Activated CD8-positive, alpha-beta memory T cell treated with anti-CD3 and anti-CD28 coated beads for 48 hours (primary cell): ENCODE measurements around the gene FAM78A.

Experiments
- DNase-seq, 3 experiments: peaks; one replicate each; pipeline ENCODE4 v3.0.0-alpha.2; 2020; ENCODE audit warnings: low read depth in 2 of 3, low spot score in 2 of 3

FAM78A gene

DNA sequence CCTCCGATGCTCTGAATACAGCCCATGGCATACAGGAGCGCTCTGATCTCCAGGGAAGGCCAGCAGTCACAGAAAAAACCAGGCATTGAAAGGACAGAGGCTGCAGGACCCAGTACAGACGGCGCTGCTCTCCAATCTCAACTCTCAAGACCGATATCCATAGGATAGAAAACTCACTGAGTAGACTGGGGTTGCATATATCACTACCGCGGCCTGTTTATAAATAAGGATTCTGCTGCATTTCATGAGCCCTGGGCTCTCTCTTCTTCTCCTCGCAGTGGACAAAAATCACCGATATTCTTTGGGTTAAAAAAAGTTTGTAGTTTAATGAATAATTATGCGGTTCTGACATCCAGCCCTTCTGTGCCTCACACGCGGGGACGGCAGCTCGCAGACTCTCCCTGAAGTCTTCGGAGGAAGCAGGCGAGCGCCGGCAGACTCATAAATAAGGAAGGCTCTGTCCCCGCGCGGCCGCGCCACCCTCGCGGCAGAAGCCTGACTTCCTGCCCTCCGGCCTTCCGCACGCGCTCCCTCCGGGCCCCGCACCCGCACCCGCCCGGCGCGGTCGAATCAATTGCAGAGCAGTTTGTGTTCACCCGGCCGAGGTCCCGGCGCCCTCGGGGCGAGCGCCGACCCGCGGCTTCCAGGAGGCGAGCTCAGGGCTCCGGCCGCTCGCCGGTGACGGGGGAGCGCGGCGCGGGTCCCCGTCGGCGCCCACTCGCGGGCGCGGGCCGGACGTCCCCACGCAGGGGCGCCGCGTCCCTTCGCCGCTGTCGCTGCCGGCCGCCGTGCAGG, at the start of gene FAM78A:
TSS of gene FAM78A (minus strand) at position 417 of the 795 bp plus-strand sequence. CDS start at position 86, 331 bp downstream.
- DNase-seq = no peak

GRCh38 chr9:131324736-131325679, 48.7 kb upstream of the FAM78A start:
- DNase-seq = no peak

- no peak for DNase-seq
Measured at GRCh38 chr9:131323629-131324028, 47.3 kb upstream of the FAM78A start.

GRCh38 chr9:131320031-131320685, 43.8 kb upstream of the FAM78A start:
- DNase-seq = no peak

GRCh38 chr9:131319486-131319885, 43.2 kb upstream of the FAM78A start:
- no peak for DNase-seq

DNA sequence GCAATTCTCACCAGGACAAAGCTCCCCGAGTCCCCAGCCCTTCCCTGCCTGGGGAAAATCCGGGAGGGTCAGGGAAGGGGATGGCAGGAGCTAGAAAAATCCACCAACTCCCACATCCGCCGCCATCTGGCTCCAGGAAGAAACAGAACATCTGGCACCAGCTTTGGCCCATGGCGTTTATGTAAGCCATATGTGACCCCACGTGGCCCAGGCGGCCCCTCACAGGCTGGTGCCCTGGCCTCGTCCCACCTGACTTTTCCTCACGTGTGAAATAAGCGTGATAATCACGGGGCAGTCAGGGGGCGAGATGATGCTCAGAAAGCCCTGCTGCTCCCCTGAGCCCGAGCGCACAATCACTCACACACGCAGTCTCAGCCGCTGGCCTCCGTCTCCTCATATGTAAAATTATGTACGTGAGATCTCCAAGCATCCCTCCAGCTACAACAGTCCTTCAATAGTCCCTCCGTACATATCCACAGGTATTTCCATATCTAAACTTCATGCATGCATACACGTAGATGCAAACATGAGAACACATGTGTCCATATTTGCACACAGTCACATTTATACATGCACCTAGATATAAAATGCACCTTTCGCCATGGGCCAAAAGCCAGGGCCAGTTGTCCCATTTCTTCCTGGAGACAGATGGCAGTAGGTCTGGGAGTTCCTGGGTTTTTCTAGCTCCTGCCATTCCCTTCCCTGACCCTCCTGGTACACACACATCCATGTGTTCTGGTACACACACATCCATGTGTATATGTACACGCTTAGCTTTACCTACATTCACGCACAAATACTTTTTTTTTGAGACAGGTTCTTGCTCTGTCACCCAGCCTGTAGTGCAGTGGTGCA, 42.1 kb upstream of the FAM78A start:
- DNase-seq = no peak

DNA sequence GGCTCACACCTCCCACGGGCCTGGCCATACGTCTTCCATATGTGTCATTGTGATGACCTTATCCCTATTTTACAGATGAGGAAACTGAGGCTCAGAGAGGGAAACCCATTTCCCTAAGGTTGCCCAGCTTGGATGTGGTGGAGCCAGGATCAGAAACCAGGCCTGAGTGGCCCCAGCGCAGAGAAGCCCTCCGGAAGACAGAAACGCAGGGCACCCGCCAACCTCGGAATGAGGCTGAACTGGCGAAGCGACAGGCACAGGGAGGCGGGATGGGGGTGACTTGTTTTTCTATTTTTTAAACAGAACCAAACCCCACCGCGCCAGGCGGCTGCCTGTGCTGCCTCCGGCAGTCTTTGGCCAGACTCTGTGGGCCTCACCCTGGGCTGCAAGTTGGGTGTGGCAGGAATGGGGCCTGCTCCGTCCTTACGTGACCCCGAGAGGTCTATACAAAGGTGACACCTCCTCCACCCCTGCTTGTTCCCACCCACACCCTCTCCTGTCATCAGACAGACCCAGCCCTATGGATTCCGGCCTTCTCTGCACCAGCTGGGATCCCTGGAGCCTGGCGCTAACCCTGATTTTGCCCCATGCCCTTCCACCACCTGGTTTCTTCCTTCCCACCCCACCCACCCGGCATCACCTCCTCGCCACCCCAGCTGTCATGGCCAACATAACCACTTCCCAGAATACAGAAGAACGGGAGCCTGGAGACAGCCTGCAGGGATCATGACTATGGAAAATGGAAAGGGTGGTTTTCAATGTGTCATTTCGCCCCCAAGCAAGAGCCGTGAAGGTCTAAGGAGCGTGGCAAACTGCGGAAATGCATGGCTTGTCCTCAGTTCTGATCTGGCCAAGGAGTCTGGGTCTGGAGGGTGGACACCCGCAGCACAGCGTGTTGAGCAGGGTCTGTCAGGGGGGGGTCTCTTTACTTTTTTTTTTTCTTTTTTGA, 36.8 kb upstream of the FAM78A start:
- no peak for DNase-seq

- DNase-seq = no peak
Measured at GRCh38 chr9:131312246-131312645, 35.9 kb upstream of the FAM78A start.

DNA sequence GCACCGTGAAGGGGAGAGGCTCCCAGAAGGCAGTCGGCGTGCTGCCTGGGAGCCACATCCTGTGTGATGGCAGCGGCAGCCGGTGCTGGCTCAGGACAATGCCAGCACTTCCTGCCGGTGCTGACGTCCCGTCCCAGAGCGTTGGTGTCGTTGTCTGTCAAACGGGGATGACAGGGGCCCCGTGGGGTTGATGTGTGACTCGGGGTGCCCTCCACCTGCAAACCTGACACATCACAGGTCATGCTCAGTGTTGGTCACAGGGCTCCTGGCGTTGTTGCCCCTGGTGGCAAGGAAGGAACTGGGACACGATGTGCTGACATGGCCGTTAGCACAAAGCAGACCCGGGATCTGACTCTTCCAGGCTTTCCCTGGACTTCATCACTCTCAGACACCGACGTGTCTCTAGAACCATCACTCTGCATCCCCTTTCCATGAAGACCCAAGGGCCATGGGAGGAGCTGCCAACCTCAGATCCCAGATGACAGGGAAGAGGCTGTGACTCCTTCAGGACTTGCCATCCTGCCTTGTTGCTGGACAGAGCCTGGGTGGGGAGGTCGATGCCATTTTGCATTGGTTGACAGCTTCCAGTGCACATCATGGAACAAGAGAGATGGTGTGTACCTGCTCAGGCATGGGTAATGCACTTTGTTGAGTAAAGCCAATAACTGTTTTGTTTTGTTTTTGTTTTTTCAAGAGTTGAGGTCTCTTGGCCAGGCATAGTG, 34.7 kb upstream of the FAM78A start:
- DNase-seq = peak; percentile 17 to 23 (median 18)

- DNase-seq = no peak
Measured at GRCh38 chr9:131309530-131310276, 33.4 kb upstream of the FAM78A start.

DNA sequence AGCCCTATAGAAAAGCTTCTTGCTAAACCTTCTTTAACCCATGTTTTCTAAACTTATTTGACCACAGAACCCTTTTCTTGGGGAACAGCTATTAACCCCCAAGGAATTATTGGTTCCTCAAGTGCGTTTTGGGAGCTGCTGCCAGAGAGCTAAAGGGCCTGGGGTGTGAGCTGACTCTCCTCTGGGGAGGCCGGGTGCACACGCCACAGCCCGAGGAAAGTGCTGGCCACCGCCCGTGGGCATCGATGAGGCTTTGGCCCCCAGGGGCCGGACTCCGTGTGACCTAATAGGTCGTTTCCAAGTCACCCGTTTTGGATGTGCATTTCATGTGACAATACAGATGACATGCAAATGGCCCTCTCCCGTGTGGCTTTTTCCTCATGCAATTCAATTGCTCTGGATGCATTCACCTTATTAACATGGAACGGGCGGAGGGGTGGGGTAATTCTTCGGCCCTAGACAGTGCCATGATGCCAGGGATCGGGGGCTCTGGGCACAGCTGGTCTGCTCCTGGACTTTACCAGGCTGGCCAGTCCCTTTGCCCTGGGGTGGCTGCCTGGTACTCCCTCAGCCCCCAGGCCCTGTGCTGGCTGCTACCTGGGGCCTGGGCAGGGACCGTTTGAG, 32.7 kb upstream of the FAM78A start:
- no peak for DNase-seq

DNA sequence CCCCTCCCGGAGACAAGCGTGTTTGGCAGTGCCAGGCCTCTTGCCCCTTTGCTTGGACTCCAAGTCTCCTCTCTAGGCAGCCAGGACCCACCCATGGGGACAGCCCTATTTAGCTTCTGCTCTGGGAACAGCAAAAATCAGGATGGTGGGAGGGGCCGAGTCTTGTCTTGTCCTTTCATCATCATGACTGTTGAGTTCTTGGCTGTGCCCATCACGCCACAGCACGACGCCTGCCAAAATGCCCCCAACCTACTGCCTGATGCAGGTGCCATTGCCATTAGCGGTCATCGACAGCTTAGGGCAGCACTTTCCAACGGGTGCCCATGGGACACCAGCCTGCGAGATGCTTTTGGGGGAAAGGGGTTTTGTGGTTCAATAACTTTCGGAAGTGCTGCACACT, 32.1 kb upstream of the FAM78A start:
- DNase-seq = no peak

DNA sequence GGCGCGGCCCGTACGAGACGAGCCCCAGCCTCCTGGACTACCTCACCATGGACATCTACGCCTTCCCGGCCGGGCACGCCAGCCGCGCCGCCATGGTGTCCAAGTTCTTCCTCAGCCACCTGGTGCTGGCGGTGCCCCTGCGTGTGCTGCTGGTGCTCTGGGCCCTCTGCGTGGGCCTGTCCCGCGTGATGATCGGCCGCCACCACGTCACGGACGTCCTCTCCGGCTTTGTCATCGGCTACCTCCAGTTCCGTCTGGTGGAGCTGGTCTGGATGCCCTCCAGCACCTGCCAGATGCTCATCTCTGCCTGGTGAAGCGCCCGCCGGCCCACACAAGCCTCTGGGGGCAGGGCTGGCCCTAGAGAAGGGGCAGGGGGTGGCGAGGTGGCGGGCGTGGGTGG, 31.7 kb upstream of the FAM78A start:
- DNase-seq = no peak

DNA sequence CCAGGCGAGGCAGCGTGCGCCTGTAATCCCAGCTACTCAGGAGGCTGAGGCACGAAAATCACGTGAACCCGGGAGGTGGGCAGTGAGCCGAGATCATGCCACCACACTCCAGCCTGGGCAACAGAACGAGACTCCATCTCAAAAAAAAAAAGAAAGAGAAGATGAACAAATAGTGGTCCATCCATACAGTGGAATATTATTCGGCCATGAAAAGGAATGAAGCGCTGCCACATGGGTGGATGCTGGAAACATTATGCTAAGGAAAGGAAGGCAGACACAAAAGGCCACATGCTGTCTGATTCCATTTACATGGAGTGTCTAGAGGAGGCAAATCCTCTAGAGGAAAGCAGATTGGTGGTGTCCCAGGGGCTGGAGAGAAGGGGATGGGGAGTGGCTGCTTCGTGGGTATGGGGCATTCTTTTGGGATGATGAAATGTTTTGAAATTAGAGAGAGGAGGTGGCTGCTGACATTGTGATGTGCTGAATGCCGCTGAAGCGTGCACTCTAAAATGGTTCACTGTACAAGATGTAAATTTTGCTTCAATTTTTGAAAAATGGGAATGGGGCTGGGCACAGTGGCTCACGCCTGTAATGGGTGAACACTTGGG, 30.2 kb upstream of the FAM78A start:
- no peak for DNase-seq

DNA sequence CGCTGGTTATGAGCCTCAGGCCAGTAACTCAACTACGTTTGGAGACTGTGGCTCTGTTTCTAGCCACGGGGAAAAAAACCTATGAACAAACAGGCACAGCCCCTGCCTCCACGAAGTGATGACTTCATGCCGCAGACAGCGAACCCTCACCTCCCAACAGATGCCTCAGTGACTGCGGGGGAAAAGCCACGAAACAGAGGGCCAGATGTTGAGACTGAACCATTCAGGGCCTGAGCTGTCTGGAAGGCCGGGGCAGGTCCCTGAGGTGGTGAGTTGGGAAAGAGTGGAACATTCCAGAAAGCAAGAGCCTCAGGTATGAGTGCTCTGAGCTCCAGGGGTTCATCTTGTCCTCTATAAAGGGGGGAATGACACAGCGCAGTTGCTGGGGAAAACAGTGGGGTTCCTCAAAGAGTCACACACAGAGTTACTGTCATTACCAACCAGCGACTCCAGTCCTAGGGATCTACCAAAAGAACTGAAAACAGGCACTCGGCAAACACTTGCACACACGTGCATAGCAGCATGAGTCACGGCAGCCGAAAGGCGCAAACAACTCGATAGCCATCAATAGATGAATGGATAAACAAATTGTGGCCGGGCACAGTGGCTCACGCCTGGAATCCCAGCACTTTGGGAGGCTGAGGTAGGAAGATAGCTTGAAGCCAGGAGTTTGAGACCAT, 28.5 kb upstream of the FAM78A start:
- no peak for DNase-seq

DNA sequence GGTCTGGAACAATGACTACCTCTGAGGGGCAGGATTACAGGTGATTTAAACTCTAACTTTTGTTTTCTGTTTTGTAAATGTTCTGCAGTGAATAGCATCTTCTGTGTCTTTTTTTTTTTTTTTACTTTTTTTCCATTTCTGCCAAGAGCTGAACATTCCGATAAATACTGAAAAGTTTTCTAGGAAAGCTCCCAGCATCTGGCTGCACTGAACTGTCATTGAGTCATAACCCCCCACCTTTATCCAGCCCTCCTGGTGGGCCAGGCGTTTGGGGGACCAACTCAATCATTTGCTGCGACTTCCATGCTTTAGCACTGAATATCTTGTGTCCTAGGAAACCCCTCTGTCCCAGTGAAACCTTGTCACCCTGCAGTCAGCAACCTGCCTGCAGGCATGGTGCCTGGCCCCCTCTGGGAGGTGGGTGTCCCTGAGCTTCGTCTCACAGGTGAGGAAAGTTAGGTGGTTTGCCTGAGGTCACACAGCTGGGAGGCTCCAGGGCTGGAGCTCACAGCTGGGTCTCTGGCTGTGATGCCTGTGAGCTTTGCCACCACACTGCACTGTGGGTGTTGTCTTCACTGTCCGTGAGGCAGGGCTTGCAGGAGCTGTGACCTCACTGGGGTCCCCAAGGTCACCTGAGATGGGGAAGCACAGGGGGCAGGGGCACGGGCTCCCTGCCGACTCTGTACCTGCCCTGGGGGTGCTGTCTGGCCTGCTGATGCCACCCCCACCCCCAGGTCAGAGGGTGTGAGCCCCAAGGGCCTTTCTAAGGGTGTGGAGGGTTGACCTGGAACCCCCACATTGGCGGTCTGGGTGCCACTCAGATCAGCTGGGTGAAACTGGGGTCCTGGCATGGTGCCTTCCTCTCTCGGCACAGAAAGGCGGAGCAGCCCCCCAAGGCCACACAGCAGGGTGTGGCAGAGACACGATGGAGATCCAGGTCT, 27.3 kb upstream of the FAM78A start:
- DNase-seq = no peak
